SKM-1 (cell line): ENCODE results near the gene CNTN5.
"Not testable (repeated sequence)": the region's sequence is repeated elsewhere in the genome, so short reads cannot be mapped to it uniquely, and the experiment has no call there.

Experiments
- DNase-seq: peaks from one replicate; lab custom pipeline; 2025; ENCODE audit not compliant: unreplicated experiment; lab: John Stamatoyannopoulos, UW

Gene CNTN5

GRCh38 chr11:100182350-100182749 is 1161.6 kb downstream of the CNTN5 start:
- no peak for DNase-seq

GRCh38 chr11:100182927-100183326 is 1162.2 kb downstream of the CNTN5 start:
- no peak for DNase-seq

DNA sequence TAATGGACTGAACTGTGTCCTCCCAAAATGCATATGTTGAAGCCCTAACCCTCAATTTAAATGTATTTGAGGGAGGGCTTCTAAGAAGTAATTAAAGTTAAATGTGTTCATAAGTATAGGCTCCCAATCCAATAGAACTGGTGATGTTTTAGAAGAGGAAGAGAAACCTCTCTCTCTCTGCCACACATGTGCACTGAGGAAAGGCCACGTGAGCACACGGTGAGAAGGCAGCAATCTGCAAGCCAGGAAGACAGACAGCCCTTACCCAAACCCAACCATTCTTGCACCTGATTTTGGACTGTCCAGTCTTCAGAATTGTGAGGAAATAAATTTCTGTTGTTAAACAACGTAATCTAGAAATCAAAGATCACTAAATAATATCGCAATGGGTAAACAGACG is 1164.8 kb downstream of the CNTN5 start:
- no peak for DNase-seq

- no peak for DNase-seq
Observed at GRCh38 chr11:100188137-100188783, 1167.5 kb downstream of the CNTN5 start.

GRCh38 chr11:100190395-100190794 is 1169.6 kb downstream of the CNTN5 start:
- no peak for DNase-seq

GRCh38 chr11:100192181-100192580 is 1171.4 kb downstream of the CNTN5 start:
- no peak for DNase-seq

DNA sequence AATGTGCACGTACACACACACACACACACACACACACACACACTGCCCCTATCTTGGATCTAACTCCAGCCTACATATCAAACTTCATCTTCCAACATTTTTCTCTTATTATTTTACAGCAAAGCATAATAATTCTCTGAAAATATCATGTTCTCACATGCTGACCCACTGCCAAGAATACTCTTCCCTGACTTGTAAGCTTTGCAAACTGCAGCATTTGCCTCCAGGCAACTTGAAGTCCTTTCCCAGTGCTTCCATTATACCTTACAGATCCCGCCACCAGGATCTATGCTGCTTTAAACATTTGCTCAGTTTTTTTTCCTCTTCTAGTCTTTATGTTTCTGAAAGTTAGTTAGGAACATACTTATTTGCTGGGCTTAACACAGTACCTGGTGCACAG is 1183.0 kb downstream of the CNTN5 start:
- DNase-seq, result no peak

- DNase-seq, result no peak
Observed at GRCh38 chr11:100205926-100206325, 1185.2 kb downstream of the CNTN5 start.

GRCh38 chr11:100208207-100208606 is 1187.5 kb downstream of the CNTN5 start:
- no peak for DNase-seq

- no peak for DNase-seq
Observed at GRCh38 chr11:100214791-100215190, 1194.0 kb downstream of the CNTN5 start.

DNA sequence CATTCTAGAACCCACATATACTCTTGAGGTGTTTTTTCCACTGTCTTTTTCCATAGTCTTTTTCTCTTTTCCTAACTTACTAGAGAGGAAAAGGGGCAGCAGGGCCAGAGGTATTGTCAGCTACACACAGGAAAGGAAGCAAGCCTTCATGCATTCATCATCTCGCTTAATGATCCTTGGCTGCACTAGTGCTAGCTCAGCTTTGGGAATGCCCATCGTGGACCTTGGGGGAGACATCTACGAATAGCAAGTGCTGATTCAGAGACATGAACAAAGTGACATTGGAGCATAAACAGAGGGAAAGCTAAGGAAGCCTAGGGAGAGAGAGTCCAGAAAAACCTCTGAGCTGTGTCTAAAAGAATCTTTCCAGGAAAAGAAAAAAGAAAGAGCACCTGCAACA is 1200.1 kb downstream of the CNTN5 start:
- no peak for DNase-seq

- DNase-seq, result no peak
Observed at GRCh38 chr11:100221791-100222190, 1201.0 kb downstream of the CNTN5 start.

GRCh38 chr11:100224541-100225034 is 1203.8 kb downstream of the CNTN5 start:
- no peak for DNase-seq

GRCh38 chr11:100229086-100229485 is 1208.3 kb downstream of the CNTN5 start:
- DNase-seq, result no peak

- no peak for DNase-seq
Observed at GRCh38 chr11:100232006-100232405, 1211.3 kb downstream of the CNTN5 start.

- DNase-seq, result no peak
Observed at GRCh38 chr11:100235085-100235484, 1214.3 kb downstream of the CNTN5 start.

GRCh38 chr11:100240025-100240539 is 1219.3 kb downstream of the CNTN5 start:
- no peak for DNase-seq

DNA sequence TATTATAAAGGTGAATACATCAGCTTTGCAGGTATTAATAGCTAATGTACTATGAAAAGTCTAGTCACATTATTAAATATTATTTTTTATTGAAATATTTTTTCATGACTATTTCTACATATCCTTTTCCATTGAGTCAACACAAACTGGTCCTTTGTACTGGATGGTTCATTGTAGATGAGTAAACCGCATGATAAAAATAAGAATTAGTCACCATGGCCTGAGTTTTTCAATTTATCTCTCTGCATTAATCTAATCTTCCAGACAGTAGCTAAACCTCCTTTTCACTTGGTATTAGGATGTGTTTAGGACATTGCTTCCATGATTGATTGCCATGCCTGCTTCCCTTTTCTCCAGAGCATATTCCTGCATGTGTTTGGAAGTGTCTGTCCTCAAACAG is 1227.0 kb downstream of the CNTN5 start:
- DNase-seq, result no peak

DNA sequence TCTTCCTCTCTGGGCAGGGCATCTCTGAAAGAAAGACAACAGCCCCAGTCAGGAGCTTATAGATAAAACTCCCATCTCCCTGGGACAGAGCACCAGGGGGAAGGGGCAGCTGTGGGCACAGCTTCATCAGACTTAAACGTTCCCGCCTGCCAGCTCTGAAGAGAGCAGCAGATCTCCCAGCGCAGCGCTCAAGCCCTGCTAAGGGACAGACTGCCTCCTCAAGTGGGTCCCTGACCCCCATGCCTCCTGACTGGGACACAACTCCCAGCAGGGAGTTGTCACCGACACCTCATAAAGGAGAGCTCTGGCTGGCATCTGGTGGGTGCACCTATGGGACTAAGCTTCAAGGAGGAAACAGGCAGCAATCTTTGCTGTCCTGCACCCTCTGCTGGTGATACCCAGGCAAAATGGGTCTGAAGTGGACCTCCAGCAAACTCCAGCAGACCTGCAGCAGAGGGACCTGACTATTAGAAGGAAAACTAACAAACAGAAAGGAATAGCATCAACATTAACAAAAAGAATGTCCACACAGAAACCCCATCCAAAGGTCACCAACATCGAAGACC is 1236.6 kb downstream of the CNTN5 start:
- not testable (repeated sequence) for DNase-seq

- no peak for DNase-seq
Observed at GRCh38 chr11:100269516-100269915, 1248.8 kb downstream of the CNTN5 start.

DNA sequence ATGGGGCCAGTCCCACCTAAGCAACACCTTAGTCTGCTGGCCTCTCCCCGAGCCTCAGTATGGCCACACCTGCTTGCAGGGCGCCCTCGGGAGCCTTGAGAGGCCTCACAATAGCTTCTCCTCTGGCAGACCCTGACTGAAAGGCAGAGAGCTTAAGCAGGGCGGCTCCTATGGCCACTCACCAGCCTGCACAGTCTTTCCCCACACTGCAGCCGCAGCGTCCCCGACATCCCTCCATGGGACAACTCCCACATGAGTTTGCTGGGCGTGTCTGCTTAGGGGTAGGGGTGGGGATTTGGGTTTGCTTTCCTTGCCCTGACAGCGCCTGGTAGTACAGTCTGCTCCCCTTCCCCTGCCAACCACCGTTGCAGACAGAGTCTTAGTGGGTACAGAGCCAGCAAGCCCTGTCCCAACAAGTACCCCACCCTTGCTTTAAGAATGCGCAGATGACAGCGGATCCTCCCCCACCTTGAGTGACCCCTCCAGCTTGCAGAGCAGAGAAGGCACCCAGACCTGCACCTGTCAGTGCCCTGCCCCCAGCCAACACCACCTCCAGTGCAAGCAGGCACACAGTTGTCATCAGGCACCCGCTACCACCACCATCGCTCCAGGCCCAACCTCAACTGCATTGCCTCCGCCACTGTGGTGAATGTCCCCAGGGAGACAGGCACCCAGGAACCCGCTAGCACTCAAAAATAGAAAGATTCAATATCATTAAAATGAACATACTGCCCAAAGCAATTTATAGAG is 1252.5 kb downstream of the CNTN5 start:
- no peak for DNase-seq

GRCh38 chr11:100274466-100274865 is 1253.7 kb downstream of the CNTN5 start:
- DNase-seq, result not testable (repeated sequence)
